NB4 (cell line): ENCODE data around the gene STX8.

Experiments
- DNase-seq: peaks from one replicate; pipeline ENCODE4 v3.0.0; 2010; ENCODE audit warnings: low read depth
- H3K4me3 ChIP-seq: one replicate; pipeline ENCODE4 v1.5.1; 2011; ENCODE audit warnings: mild to moderate bottlenecking, low read depth, low read length, moderate library complexity
- CTCF ChIP-seq: IDR thresholded peaks from one replicate; pipeline ENCODE4 v1.5.1; 2012; ENCODE audit warnings: low read depth, low read length
- MAX ChIP-seq: IDR thresholded peaks from 2 replicates; pipeline ENCODE4 v1.6.1; 2011; ENCODE audit warnings: low read depth, low read length
- MYC ChIP-seq: IDR thresholded peaks from 2 replicates; pipeline ENCODE4 v1.6.1; 2011; ENCODE audit warnings: low read depth, low read length
- POLR2A ChIP-seq: IDR thresholded peaks from 2 replicates; pipeline ENCODE4 v1.6.1; 2011; ENCODE audit warnings: mild to moderate bottlenecking; ENCODE audit not compliant: insufficient read length; ENCODE audit errors: extremely low read depth

Gene STX8

DNA sequence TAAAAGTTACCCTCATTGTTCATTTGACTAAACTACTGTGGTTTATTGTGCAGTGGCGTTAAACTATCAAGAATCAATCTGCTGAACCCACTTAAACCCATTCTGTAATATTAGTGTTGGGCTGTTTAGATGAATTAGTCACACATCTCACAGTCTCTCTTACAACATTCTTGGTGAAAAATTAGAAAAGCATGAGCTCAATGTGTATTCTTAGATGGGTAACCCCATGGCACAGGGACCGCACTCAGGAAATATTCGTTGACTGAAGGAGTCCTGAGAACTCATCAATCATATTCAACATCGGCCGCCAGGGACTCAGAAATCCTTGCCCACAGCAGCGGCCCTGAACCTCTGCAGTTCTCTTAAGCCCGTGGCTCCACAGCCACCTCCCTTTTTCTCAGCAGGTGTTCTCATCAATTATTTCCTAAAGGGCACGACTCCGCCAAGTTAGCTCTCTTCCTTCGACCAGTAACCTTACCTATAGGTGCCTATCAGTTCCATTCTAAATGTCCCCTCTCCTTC is 155.6 kb downstream of the STX8 start:
- no peak overlapping the region for H3K4me3 ChIP-seq
- no peak for DNase-seq
- TF ChIP-seq MYC = no peak
- TF ChIP-seq CTCF = no peak
- no peak for TF ChIP-seq POLR2A
- no peak for TF ChIP-seq MAX

GRCh38 chr17:9414471-9414870 is 161.1 kb downstream of the STX8 start:
- no peak for DNase-seq
- TF ChIP-seq MYC (no peak), CTCF (no peak), POLR2A (no peak), MAX (no peak)
- H3K4me3 ChIP-seq = no peak overlapping the region

- no peak overlapping the region for H3K4me3 ChIP-seq
- TF ChIP-seq CTCF (no peak), MYC (no peak), MAX (no peak), POLR2A (no peak)
- DNase-seq = no peak
These were observed 164.9 kb downstream of the STX8 start for GRCh38 chr17:9410737-9411136.

GRCh38 chr17:9410301-9410700 is 165.3 kb downstream of the STX8 start:
- no peak overlapping the region for H3K4me3 ChIP-seq
- DNase-seq = no peak
- TF ChIP-seq MYC = no peak
- no peak for TF ChIP-seq POLR2A
- no peak for TF ChIP-seq MAX
- TF ChIP-seq CTCF = no peak

DNA sequence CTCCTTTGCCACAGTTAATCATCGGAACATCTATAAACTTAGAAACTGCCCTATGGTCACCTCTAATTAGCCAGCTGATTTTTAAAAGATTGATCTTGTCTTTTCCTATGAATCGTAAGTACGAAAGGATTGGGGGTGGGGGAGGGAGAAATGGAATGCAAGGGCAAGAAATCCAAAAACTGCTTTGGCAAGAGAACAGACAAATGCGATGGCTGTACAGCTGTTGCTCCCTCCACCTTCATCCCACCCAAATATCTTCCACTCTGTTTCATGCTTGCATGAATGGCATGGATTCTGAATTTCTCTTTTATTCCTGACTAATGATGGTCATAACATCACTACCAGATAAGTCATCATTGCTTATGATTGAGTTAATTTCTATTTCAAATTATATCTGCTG is 165.7 kb downstream of the STX8 start:
- TF ChIP-seq MAX (no peak), CTCF (no peak), POLR2A (no peak), MYC (no peak)
- no peak overlapping the region for H3K4me3 ChIP-seq
- no peak for DNase-seq
